ENCODE measurements around the gene IRF3.

IRF3 gene

DNA sequence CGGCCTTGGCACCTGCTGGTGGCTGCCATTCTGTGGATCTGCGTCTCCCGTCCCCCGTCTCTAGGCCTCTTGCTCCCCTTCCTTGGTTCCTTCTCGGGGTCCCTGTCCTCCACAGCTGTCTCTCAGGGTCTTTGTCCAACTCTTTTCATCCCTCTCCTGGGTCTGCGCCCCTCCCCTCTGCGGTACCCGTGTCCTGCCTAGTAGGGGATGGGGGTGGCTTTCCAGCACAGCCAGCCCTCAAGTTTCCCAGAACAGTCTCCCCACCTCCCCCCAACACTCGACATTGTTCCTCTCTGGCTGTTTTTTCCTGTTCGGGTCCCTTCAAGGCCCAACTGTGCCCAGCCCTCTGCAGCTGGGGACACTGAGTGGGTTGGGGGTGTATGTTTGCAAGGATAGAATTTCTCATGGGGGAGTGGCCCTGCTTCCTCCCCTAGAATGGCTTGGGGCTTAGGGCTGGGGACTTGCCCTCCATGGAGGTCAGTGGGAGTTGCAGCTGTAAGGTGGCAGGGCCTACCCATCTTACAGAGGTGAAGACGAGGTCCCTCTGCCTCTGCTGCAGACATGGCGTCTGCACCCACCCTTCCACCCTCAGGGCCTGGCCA, 23.0 kb upstream of the IRF3 start:
- FAIRE-seq, result no peak

DNA sequence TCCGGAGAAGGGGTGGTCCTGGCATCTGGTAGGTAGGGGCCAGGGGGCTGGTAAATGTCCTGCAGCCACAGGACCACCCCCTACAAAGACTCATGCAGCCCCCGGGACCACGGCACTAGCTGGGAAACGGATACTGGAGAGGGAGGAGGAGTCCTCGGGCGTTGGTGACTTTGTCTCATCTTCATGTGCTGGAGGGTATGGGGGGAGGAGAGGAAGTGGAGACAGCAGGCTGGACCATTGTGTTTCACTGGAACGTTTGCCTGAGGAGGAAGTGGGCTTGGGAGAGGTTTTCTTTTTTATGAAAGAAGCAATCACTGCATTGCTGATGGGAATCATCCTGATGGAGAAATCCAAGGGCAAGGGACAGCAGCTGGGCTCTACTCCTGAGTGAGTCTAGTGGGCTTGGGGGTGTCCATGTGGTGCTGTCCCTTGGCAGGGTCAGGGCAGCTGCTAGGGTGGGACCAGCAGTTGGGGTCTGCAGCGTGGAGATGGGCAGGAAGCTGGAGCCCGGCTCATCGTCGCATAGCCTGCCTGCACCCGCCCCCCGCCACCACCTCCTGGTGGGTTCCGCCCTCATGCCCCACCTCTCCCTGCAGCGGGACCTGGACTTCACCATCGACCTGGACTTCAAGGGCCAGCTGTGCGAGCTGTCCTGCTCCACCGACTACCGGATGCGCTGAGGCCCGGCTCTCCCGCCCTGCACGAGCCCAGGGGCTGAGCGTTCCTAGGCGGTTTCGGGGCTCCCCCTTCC, 22.1 kb upstream of the IRF3 start:
- FAIRE-seq (no peak), DNase-seq (ENCODE audit: insufficient read length, low spot score) (no peak)

More for the DNA sequence above, 23.0 kb upstream of the IRF3 start:
- no peak for DNase-seq (ENCODE audit: insufficient read length, low spot score)

DNA sequence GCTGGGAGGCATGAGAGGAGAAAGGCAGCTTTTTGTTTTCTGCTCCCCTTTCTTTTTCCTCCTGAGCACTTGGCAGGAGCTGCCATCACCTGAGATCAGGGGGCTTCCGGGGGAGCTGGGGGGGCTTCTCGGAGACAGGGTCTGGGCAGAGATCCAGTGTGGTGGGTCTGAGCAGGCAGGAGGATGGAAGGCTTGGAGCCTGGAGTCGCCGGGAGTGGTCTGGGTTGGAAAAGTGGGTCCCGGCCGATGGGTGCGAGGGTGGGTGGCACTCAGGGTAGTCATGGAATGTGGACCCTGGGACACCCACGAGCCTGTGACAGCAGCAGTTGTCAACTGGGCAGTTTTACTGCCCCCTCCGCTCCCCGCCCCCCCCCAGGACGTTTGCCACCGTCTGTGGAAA, 21.5 kb upstream of the IRF3 start:
- no peak for FAIRE-seq
- DNase-seq (ENCODE audit: insufficient read length, low spot score), result no peak

DNA sequence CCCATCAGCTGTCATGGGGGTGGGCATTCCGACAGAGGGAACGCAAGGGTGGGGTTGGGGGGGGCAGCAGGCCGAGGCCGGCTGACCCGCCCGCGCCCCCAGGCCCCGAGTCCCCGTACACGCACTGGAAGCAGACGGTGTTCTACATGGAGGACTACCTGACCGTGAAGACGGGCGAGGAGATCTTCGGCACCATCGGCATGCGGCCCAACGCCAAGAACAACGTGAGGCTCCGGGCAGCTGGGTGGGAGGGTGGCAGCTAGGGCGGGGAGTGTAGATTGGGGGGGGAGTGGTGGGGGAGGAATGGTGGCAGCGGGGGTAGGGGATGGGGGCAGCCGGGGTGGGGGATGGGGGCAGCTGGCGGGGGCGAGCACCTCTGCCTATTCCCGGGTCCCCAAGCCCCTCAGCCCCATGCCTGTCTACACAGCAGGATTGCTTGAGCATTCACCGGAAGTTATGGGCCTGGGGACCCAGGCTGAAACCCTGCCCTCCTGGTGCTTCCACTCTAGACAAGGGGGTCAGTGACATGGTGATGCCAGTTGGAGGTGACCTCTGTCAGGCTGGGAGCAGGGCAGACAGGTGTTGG, 20.9 kb upstream of the IRF3 start:
- DNase-seq (ENCODE audit: insufficient read length, low spot score) (no peak), FAIRE-seq (no peak)

DNA sequence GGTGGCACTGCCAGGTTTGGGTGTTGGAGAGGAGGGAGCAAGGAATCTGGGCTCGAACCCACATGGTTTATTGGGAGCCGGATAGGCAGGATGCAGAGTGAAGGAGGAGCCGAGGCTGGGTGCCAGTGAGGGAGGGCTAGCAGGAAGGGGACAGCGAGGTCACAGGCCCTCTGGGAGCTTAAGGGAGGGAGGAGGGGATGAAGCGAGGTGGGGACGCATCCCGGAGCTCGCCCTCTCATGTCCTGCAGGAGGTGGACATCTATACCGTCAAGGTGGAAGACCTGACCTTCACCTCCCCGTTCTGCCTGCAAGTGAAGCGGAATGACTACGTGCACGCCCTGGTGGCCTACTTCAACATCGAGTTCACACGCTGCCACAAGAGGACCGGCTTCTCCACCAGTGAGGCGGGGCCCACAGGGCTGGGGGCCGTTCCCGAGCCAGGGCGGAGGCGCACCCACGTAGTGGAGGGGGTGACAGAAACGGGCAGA, 20.2 kb upstream of the IRF3 start:
- no peak for FAIRE-seq
- DNase-seq (ENCODE audit: insufficient read length, low spot score), result no peak

DNA sequence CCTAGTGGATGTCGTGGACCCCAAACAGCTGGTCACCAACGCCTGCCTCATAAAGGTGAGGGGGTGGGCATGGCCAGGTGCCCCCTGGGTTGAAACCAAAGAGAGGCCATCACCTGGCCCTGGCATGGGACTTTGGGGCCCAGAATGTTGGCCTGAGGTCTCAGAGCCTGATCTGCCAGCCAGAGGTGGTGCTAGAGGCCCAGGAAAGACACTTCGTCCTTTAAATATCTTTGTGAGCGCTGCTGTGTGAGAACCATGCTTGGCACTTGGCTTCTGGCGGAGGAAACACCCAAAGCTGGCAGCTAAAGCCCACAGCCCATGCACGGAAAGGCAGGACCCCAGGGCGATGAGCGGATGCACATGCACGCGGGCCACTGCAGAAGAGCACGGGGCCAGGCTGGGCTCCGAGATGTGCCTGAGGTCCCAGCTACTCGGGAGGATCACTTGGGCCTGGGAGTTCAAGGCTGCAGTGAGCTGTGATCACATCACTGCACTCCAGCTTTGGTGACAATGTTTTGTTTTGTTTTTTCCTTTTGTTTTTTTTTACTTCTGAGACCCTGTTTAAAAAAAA, 19.4 kb upstream of the IRF3 start:
- FAIRE-seq, result no peak
- DNase-seq (ENCODE audit: insufficient read length, low spot score), result no peak

DNA sequence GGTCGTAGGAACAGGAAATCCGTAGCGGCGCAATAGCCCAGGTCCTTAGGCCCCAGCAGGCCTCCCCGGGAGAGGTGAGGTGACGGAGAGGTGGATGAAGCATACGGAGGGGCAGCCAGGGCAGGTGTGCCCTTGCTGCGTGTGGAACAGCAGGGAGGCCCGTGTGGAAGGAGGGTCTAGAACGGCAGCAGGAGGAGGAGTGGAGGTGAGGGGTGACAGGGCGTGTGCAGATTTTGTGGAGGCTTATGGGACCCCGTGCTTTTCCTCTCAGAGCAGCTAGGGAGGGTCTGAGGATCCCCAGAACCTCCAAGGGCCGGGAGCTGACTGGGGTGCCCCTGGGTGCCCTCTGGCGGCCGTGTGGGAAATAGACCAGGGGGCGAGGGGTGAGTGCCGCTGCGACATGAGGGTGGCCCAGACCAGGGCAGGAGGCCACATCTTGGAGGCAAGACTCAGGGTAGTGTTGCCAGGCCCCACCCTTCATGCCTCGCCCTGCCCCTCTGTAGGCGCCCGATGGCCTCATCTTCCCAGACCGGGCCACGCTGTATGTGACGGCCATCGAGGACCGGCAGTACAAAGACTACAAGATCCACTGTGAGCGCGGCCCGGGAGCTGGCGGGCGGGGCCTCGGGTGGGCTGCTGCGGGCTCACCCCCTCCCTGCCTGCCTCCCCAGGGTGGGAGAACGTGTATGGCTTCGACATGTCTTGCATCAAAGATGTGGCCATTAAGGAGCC, 18.8 kb upstream of the IRF3 start:
- FAIRE-seq, result no peak
- no peak for DNase-seq (ENCODE audit: insufficient read length, low spot score)

DNA sequence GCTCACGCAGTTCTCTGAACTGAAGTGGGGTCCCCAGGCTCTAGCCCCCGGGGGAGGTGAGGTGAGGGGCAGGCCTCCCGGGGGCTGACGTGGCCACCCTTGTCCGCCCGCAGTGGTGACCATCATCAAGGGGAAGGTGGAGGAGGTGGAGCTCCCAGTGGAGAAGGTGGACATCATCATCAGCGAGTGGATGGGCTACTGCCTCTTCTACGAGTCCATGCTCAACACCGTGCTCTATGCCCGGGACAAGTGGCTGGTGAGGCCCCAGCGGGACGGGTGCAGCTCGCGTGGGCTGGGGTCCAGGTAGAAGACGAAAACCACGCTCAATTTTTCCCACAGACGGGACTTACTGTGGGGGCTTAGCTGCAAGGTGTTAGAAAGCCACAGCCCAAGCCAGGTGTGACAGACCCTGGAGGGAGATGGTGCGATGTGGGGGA, 18.2 kb upstream of the IRF3 start:
- DNase-seq (ENCODE audit: insufficient read length, low spot score), result no peak

DNA sequence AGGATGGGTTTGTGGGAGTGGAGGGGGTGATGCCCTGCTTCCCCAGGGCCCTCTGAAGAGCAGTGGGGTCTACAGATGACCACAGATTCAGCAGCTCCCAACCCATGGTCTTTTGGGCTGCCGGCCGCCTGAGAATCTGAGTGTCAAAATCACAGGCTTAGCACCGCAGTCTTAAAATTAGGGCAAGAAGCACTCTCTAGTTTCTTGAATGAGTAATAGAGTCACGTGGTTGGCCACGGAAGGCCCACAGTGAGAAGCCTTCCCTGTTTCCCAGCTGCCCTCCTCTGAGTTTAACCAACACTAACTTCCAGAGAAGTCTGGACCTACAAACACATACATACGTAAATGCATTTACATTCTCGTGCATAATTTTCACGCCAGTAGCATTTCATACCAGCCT, 16.6 kb upstream of the IRF3 start:
- DNase-seq (ENCODE audit: insufficient read length, low spot score) (no peak), FAIRE-seq (no peak)

More for the DNA sequence above, 18.2 kb upstream of the IRF3 start:
- no peak for FAIRE-seq

DNA sequence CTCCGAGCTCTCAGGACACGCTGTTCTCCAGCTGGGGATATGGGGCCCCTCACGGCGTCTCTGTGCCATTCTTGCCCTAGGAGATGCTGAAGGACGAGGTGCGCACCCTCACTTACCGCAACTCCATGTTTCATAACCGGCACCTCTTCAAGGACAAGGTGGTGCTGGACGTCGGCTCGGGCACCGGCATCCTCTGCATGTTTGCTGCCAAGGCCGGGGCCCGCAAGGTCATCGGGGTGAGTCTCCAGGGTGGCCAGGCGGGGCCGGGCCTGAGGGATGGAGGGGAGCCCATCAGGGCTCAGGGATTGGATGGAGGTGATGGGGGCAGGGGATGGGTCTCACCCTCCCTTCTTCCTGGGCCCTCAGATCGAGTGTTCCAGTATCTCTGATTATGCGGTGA, 16.2 kb upstream of the IRF3 start:
- FAIRE-seq (no peak), DNase-seq (ENCODE audit: insufficient read length, low spot score) (no peak)

DNA sequence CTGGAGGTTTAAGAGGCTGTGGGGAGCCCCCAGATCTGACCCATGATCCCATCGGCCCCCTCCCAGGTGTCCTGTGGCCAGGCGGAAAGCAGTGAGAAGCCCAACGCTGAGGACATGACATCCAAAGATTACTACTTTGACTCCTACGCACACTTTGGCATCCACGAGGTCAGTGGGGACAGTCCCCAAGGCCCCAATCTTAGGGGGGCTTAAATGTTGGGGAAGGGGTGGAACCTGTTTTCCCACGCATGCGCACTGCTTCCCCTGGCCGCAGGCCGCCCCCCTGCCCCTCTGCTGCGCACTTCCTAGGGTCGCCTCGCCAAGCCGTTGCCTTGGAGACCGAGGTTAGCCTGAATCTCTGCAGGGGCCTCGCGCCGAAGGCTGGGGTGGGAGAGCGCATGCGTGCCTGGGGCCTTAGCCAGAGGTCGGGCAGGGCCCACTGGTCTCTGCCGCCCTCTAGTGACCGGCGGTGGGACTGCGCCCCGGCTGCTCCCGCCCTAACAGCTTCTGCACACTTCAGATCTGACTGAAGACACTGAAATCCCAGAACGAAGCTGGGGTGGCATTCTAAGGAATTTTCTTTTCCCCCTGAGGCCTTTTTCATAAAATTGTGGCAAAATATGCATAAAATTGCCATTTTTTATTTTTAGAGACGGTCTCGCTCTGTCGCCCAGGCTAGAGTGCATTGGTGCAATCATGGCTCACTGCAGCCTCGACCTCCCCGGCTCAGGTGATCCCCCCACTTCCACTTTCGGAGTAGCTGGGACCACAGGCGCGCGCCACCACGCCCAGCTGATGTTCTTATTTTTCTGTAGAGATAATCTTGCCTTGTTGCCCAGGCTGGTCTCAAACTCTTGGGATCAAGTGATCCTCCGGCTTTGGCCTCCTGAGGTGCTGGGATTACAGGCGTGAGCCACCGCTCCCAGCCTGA, 15.0 kb upstream of the IRF3 start:
- FAIRE-seq, result peak; percentile 85
- DNase-seq (ENCODE audit: insufficient read length, low spot score), result peak; percentile 94

DNA sequence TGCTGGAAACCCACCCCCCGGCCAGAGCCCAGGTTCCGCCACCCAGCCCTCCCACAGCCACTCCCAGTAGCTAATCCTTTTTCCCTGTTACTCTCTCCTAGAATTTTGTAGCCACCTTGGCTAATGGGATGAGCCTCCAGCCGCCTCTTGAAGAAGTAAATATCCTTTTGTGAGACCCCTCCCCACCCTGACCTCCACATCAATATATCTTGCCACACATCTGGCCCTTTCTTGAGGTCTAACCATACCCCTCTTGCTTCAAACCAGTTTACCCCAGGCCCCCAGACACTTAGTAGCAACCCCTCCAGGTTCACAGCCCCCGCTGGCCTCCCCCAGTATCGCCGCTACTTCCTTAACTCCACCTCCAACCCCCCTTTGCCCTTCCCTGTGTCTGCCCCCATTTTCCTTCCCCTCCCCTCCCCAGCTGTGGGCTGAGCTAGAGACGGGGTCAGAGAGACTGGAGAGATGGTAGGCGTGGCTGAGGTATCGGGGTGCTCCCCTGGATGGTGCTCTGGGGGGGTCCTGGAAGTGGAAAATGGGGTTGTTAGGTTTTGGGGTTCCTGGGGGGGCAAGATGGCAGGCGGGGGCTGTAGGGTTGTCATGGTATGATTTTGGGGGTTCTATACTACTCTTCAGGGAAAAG, 14.2 kb upstream of the IRF3 start:
- DNase-seq (ENCODE audit: insufficient read length, low spot score), result no peak
- FAIRE-seq, result no peak

DNA sequence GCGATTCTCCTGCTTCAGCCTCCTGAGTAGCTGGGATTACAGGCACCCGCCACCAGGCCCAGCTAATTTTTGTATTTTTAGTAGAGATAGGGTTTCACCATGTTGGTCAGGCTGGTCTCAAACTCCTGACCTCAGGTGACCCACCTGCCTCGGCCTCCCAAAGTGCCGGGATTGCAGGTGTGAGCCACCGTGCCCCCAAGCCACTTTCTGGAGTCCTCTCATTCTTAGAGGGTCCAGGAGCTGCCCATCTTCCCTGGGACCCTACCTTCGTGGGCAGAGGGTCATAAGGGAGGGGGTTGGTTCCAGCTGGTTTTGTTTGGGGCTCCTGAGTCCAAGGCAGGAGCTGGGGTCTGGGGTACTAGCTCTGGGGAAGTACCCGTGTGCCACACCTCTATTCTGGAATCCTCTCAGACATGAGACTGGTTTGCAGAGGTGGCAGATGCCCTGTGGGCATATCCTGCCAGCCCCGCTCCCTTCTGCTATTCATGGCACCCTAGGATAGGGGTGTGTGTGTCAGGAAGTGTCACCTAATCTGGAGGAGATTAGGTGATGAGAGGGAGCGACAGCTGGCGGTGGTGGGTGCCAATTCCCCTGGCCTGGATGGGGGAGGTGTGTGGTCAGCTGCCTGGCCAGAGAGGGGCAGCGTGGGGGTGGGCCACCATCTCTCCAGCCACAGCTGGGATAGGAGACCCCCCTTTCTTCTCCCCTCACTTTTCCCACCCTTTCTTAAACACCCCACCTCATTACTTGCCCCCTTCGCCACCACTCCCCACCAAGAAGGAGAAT, 13.5 kb upstream of the IRF3 start:
- FAIRE-seq (no peak), DNase-seq (ENCODE audit: insufficient read length, low spot score) (no peak)

DNA sequence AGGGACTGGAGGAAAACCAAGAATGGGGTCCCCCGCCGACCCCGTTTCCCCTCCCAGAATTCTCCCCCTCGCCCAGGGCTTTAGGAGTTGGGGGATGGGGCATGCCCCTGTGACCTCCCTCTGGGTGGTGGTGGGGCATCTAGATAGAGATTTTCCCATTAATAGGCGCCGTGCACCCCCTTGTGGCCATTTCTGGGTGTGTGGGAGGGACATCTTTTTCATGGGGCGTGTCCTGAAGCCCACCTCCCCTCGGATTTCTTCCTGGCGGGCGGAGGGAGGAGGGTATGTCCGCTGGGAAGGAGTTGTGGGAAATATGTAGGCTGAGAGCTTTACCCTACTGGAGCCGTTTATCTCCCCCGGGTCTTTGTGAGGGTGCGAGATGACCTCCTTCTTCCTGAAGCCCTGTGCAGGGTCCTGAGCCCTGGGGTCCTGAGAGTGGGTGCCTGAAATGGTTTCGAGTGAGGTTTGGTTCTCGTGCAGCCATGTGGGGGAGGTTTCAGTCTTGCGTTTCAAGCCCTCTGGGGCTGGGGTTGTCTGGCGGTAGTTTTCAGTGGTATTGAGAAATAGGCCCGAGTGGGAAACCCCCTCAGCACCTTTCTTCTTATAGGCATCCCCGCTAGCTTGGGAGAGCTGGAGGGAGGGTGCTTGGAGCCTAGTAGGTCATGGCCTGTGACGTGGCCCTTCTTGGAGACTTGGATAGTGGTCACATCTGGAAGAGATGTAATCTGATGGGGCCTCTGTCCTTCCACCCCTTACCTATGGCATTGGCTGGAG, 12.4 kb upstream of the IRF3 start:
- DNase-seq (ENCODE audit: insufficient read length, low spot score) (no peak), FAIRE-seq (peak; percentile 86)

DNA sequence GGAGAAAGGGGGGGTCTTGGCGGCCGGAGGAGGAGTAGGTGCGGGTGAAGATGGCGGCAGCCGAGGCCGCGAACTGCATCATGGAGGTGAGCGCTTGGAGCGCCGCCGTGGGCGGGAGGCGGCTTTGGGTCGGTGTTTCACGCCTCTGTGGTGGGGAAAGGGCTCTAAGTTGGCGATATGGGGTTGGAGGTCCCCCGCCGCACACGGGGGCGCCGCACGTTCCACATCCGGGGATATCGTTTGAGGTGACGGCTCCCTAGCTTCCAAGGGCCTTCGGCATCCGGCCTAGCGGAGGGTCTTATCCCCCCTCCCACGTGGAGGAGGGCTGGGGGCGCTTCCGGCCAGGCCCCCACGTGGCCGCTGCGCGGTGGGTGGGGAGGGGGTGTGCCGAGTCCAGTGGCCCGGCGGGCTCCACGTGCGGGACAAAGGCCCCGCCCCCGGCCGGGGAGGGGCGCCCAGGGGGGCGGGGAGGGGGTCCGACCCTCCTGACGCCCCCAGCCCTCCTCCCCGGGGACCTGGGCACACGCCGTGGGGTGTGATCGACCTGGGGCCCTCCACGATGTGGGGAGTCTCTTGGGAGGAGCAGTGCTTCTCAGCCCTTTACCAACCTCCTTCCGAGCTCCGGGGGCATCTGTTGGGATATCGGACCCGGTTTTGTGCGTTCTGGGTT, 11.7 kb upstream of the IRF3 start, which contains the start of gene PRMT1:
TSS of gene PRMT1 (plus strand) at position 41 of the 670 bp plus-strand sequence. CDS start at position 51, 10 bp downstream.
- DNase-seq (ENCODE audit: insufficient read length, low spot score), result no peak

DNA sequence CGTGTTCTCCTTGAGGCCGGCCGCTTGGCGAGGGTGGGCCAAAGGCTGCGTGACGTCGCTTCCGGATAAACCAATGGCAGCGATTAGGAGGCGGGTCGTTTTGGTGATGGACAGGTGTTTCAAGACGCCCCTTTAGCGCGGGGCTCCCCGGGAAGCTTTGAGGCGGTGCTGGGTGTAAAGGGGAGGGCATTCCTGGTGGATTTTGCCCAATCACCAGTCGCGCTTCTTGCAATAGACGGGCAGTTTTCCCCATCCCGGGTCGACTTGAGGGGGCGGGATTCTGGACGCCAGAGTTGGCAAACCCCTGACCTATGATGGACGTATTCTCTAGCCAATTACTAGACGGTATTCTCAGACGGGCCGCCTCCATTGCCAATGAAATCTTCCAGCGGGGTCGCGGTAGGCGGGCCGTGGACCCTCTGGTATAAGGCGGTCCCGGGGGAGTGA, 11.2 kb upstream of the IRF3 start:
- FAIRE-seq, result peak; percentile 100
- peak; percentile 84 for DNase-seq (ENCODE audit: insufficient read length, low spot score)

More for the DNA sequence above, 11.7 kb upstream of the IRF3 start, which contains the start of gene PRMT1:
- FAIRE-seq, result no peak

Data from GM19239 (cell line).